Gastrocnemius medialis (tissue), 4 donors: ENCODE results near the gene SLC10A7. TPM values are rescaled to one million over a fixed set of nuclear protein-coding genes. Genes with fewer than 3 reads are reported as not detected.

ENCODE experiments used
- ATAC-seq, 2 donors: fragments of 150-250 bp; one replicate each; pipeline ENCODE4 v1.9.1; 2016
- DNase-seq, 2 donors: peaks; one replicate each; pipeline ENCODE4 v3.0.0-alpha.2; 2019
- H3K27ac ChIP-seq, 4 donors: fragments of 200-600 bp; sonication (generic); 1 replicate in 1 of 4; 2 replicates in 3 of 4; pipeline ENCODE4 v1.5.1; 2016 to 2018; ENCODE audit warnings: mild to moderate bottlenecking in 2 of 4, moderate library complexity in 1 of 4
- H3K27me3 ChIP-seq, 3 donors: fragments of 200-600 bp; sonication (generic) in 2 of 3; 1 replicate in 1 of 3; 2 replicates in 2 of 3; pipeline versions ENCODE4 v1.5.1 to v1.6.0; 2016 to 2019; ENCODE audit warnings: mild to moderate bottlenecking in 1 of 3, moderate library complexity in 1 of 3
- H3K36me3 ChIP-seq, 2 donors: fragments of 200-600 bp; sonication (generic) in 1 of 2; one replicate each; pipeline ENCODE4 v1.5.1; 2017 to 2018
- H3K4me1 ChIP-seq, 2 donors: fragments of 200-600 bp; sonication (generic) in 1 of 2; one replicate each; pipeline ENCODE4 v1.5.1; 2016 to 2017; ENCODE audit warnings: mild to moderate bottlenecking in 2 of 2
- H3K4me3 ChIP-seq, 4 donors: fragments of 200-600 bp; sonication (generic) in 3 of 4; 1 replicate in 1 of 4; 2 replicates in 3 of 4; pipeline ENCODE4 v1.5.1; 2016 to 2019; ENCODE audit warnings: mild to moderate bottlenecking in 2 of 4
- H3K9me3 ChIP-seq, 3 donors: fragments of 200-600 bp; sonication (generic) in 2 of 3; 1 replicate in 1 of 3; 2 replicates in 2 of 3; pipeline ENCODE4 v1.5.1; 2016 to 2019
- POLR2A ChIP-seq, 2 donors: fragments of 450-650 bp; IDR thresholded peaks; one replicate each; pipeline ENCODE4 v1.6.1; 2017; ENCODE audit warnings: antibody characterized with exemption in 2 of 2, mild to moderate bottlenecking in 2 of 2, moderate library complexity in 2 of 2
- in situ Hi-C, 4 donors: fragments of 200-750 bp; cut with MboI; loops; one replicate each; pipeline versions ENCODE4 v1.15.0 to v1.8.0; 2017; ENCODE audit warnings: low sequenced_read_pairs in 4 of 4
- intact Hi-C: fragments of 100-400 bp; cut with DNase I; formaldehyde crosslinking; loops from one replicate; pipeline ENCODE4 v1.15.1; 2023; ENCODE audit warnings: low total_unique reads
- microRNA-seq, 2 donors: library from miRNA; unstranded; fragments of <30 nt; microRNA quantifications; one replicate each; pipeline ENCODE4, GENCODE V29; 2016; ENCODE audit warnings: borderline replicate concordance in 2 of 2
- total RNA-seq, 4 donors: library from RNA; depleted of rRNA; stranded (reverse); fragments of >200 nt; gene quantifications; one replicate each; pipeline versions ENCODE4 v1.1.0 to v1.2.3, GENCODE V29; 2016
- TF ChIP-seq, protein P1 (sequence below), 5 experiments: fragments of 450-650 bp in 3 of 5; fragments of 200-600 bp in 2 of 5; sonication (generic) in 2 of 5; IDR thresholded peaks in 4 of 5; conservative IDR thresholded peaks in 1 of 5; 1 replicate in 4 of 5; 2 replicates in 1 of 5; pipeline ENCODE4 v1.5.1; 2016 to 2019; ENCODE audit warnings: antibody characterized with exemption in 5 of 5, mild to moderate bottlenecking in 3 of 5, moderate library complexity in 3 of 5

SLC10A7 gene
- total RNA-seq, 4 donors from 2014 or later, result 2.1 to 6.0 (median 2.3) TPM

GRCh38 chr4:146211440-146211839 is 310.3 kb downstream of the SLC10A7 start:
- DNase-seq, result no peak
- ATAC-seq, result no peak
- Histone ChIP-seq H3K9me3 (no peaks in the 10 kb centered on the region), H3K27me3 (no peaks in the 10 kb centered on the region), H3K4me3 (no peak overlapping the region), H3K4me1 (no peaks in the 10 kb centered on the region), H3K36me3 (no peaks in the 10 kb centered on the region), H3K27ac (no peak overlapping the region)
- intact Hi-C loops (no loop called here), in situ Hi-C loops (no loop called here)
- TF ChIP-seq, protein P1, sequence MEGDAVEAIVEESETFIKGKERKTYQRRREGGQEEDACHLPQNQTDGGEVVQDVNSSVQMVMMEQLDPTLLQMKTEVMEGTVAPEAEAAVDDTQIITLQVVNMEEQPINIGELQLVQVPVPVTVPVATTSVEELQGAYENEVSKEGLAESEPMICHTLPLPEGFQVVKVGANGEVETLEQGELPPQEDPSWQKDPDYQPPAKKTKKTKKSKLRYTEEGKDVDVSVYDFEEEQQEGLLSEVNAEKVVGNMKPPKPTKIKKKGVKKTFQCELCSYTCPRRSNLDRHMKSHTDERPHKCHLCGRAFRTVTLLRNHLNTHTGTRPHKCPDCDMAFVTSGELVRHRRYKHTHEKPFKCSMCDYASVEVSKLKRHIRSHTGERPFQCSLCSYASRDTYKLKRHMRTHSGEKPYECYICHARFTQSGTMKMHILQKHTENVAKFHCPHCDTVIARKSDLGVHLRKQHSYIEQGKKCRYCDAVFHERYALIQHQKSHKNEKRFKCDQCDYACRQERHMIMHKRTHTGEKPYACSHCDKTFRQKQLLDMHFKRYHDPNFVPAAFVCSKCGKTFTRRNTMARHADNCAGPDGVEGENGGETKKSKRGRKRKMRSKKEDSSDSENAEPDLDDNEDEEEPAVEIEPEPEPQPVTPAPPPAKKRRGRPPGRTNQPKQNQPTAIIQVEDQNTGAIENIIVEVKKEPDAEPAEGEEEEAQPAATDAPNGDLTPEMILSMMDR (IDR thresholded peaks at IDR 0.05 in 4 of 5, conservative IDR thresholded peaks at IDR 0.05 in 1 of 5), result no peak
- no peak for TF ChIP-seq POLR2A (IDR thresholded peaks at IDR 0.05)

- ATAC-seq (no peak), DNase-seq (no peak)
- Histone ChIP-seq H3K4me3 (no peak overlapping the region), H3K36me3 (no peaks in the 10 kb centered on the region), H3K27me3 (no peaks in the 10 kb centered on the region), H3K4me1 (no peaks in the 10 kb centered on the region), H3K27ac (no peak overlapping the region), H3K9me3 (no peaks in the 10 kb centered on the region)
- in situ Hi-C loops, result no loop called here
- intact Hi-C loops, result no loop called here
- TF ChIP-seq, protein P1 (IDR thresholded peaks at IDR 0.05 in 4 of 5, conservative IDR thresholded peaks at IDR 0.05 in 1 of 5), result no peak
- TF ChIP-seq POLR2A (IDR thresholded peaks at IDR 0.05), result no peak
Observed at GRCh38 chr4:146210890-146211289, 310.9 kb downstream of the SLC10A7 start.

DNA sequence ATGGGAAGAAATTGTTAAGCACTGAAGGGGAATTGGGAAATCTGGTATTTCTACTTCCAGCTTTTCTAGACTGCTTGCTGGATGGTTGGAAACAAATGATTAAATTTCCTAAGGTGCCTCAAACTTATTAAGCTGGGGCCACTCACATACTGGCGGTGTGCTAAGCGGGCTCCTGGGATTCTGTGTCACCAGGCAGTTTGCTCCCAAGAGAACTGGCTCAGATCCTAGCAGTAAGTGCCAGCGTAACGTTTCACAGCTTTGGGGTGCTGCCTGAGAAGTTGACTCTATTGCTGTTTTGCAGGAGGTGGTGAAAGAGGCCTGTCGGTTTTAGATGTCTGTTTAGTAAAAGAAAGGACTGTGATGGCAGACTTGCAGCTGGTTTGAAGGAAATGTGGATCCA is 314.3 kb downstream of the SLC10A7 start:
- no peak for ATAC-seq
- no peak for TF ChIP-seq POLR2A (IDR thresholded peaks at IDR 0.05)
- TF ChIP-seq, protein P1 (IDR thresholded peaks at IDR 0.05 in 4 of 5, conservative IDR thresholded peaks at IDR 0.05 in 1 of 5), result no peak
- Histone ChIP-seq H3K27me3 (no peaks in the 10 kb centered on the region), H3K27ac (no peak overlapping the region), H3K4me1 (no peaks in the 10 kb centered on the region), H3K36me3 (no peaks in the 10 kb centered on the region), H3K4me3 (no peak overlapping the region), H3K9me3 (no peaks in the 10 kb centered on the region)
- no peak for DNase-seq
- in situ Hi-C loops (no loop called here), intact Hi-C loops (no loop called here)

Small RNA genes within 50 kb of the gene (microRNA-seq; reads per million reads assigned to microRNA genes)
- gene MIR7849, result 0 reads per million in 2 donors

Other genes starting within 250 kb of the SLC10A7 start
- gene POU4F2, start 117.0 kb upstream of the SLC10A7 start, total RNA-seq, result not detected